ENCODE results near the gene SRM.
"Not testable (repeated sequence)": the region's sequence is repeated elsewhere in the genome, so short reads cannot be mapped to it uniquely, and the experiment has no call there.

SRM gene

DNA sequence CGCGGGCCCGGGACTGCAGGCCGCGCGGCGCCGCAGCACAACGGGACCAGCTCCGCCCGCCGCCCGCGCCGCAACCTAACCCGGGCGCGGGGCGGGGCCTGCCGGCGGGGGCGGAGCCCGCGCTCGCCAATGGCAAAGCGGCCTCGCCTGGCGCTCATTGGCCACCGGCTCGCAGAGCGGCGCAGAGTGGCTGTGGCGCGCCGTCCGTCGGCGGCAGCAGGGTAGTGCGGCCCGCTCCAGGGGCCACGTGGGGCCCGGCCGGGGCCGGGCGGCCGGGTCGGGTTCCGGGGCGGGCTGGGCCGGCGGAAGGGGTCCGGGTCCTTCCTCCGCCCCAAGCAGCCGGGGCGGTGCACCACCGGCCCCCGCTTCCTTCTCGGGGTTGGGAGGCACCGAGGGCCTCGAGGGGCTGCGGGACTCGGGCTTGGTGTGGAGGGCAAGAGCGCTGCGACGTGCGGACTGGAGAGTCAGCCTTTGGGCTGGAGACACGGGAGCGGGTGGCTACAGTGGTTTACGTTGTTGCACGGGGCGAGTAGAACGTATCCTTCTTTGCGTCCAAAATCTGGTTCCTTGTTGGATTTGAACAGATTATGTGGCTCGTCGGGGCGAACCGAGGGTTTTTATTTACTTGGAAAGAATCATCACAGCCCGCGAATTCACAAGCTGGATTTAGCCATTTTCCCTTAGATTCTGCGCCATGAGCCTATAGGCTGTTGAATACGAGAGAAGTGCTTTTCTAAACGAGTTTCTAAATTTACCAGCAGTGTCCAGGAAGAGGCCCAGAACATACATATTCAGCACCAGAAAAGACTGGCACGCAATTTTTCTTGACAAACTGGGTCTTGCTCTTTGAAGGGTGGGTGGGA lies at the start of gene SRM:
Gene SRM (minus strand): TSS at position 51 of the 863 bp plus-strand sequence. CDS start 75 bp downstream, outside the sequence.
- peak; percentile 83 for DNase-seq (ENCODE audit: low read depth)

DNA sequence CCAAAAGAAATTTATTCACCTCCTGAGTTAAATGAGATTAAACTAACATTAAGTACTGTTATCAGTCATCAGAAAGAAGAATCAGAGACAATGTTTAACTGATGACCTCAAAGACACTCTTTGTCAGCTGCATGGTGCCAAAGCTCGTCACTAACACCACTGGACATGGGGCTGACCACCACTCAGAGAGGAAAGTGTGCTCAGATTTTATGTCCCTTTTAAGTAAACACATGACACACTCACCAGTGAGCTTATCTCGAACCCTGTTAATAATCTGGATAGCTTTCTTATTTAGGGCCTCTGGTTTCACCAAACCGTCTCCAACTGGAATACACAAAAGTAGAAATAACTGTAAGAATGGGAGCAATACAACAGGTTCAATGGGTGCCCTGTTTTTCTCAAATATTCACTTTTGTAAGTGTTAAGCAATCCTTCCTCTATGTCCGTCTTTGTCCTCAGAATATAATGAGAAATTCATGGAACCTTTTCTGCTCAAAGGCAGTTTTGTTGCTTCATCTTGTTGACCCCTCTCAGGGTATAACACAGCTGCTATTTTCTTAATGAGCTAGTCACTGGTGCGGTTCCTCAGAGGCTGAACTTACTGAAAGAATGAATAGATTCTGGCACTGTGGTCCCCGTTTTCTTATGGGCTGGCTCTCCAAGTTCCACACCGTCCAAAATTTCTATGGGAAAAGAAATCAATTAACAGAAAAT lies 49.4 kb upstream of the SRM start:
- no peak for DNase-seq (ENCODE audit: low read depth)

DNA sequence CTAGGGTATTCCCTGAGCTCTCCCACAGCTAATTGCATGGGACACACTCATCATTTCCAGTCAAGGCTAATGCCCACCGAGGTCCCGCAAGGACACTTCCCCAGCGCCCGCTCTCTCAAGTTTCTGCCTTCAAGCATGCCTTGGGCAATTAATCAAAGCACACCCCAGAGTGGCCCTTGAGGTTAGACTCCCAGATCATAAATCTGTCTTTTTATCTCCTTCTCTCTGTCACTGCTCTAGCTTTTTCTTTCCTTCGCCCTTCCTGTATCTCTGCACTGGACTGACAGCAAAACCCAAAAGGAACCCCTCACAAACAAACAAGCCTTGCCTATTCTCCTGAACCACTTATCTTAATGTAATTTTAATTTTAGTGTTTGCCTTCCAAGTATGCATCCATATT lies 47.8 kb upstream of the SRM start:
- no peak for DNase-seq (ENCODE audit: low read depth)

- no peak for DNase-seq (ENCODE audit: low read depth)
These were observed 45.8 kb upstream of the SRM start for GRCh38 chr1:11105586-11105985.

GRCh38 chr1:11101347-11101746 lies 41.5 kb upstream of the SRM start:
- DNase-seq (ENCODE audit: low read depth) = no peak

GRCh38 chr1:11100806-11101205 lies 41.0 kb upstream of the SRM start:
- DNase-seq (ENCODE audit: low read depth) = not testable (repeated sequence)

- DNase-seq (ENCODE audit: low read depth) = no peak
These were observed 40.3 kb upstream of the SRM start for GRCh38 chr1:11100149-11100493.

- DNase-seq (ENCODE audit: low read depth) = peak; percentile 89
These were observed 39.7 kb upstream of the SRM start, which contains the start of gene EXOSC10 for GRCh38 chr1:11099310-11100148. Gene EXOSC10, minus strand, starts transcription at chr1:11099869. Its CDS starts 38 bp downstream, at chr1:11099831.

DNA sequence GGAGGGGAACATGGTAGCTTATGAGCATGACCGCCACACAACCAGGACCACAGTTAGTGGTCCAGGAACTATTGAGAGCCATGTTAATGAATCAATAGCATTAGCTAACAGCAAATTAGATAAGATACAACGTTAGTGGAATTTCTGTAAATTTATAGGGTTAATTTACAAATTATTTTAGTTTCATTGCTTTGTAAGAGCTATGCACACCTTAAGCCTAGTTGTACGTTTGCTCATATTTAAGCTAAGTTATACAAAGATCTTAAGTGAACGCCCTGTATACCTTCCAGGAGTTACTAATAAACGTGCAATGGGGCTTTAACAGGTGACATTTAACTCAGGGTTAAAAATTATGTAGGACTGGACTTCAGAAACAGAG lies 39.1 kb upstream of the SRM start:
- DNase-seq (ENCODE audit: low read depth) = no peak

- not testable (repeated sequence) for DNase-seq (ENCODE audit: low read depth)
These were observed 24.0 kb upstream of the SRM start for GRCh38 chr1:11083784-11084183.

DNA sequence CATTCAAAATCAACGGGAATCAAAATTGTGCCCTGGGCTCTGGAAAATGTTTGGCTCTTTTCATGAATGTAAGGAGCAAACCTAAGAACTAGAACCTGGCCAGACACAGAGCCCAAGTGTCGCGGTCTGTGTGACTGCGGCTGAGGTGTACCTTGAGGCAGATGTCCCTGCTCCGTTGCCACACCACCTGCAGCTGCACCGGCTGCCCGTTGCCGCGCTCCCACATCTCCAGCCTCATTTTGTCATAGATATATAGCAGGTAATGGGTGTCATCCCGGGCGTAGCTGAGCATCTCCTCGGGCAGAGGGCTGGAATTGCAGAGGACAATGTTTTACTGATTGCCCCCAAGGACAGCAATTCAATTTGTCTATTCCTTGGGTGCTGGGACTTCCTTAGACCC lies 21.1 kb upstream of the SRM start:
- DNase-seq (ENCODE audit: low read depth) = no peak

DNA sequence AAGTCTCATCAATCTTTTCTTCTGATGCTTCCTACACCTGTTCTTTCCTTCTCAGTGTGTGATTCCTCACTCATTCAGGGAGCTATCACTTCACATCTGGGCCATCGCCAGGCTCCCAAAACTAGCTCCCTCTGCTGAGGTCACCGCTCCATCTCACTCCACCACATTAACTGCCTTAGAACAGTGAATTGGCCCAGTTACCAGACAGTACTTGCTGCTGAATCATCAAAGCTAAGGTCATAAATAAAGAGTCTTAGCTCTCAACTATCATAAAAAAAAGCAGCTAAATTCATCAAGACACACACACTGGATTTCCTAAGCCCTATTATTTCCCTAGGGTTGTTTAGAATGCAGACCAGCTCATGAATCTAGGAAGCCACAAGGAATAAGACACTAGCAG lies 18.8 kb upstream of the SRM start:
- DNase-seq (ENCODE audit: low read depth) = no peak

GRCh38 chr1:11073398-11073797 lies 13.6 kb upstream of the SRM start:
- not testable (repeated sequence) for DNase-seq (ENCODE audit: low read depth)

- no peak for DNase-seq (ENCODE audit: low read depth)
These were observed 12.5 kb upstream of the SRM start for GRCh38 chr1:11072216-11072917.

DNA sequence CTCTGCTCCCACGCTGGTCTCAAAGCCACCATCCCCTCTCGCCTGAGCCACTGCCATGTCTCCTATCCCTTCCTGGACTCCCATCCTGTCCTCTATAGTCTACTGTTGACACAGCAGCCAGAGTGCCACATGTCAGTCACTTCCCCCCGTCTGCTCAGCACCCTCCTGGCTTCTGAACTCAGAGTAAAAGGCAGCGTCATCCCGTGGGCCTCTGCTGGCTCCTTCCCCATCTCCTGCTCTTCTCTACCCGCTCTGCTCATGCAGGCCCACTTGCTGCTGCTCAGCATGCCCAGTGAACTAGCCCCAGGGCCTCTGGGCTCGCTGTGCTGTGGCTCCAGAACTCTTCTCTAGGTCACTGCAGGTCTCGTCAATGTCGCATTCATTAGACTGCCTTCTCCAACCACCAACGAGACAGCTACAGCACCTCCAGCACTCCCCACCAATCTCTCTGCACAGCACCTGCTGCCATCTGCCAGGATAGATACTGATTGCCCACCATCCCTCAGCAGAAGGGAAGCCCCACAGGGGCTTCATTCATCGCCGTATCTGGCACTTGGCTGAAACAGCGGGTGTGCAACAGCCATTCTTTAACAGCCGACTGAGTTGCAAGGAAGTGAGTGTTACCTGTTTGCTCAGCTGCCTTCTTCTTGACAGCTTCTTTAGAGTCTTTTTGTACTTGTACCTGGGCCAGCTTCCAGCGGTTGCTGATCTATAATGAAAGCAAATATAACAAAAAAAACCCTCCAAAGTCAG lies 11.8 kb upstream of the SRM start:
- no peak for DNase-seq (ENCODE audit: low read depth)

GRCh38 chr1:11070876-11071275 lies 11.1 kb upstream of the SRM start:
- no peak for DNase-seq (ENCODE audit: low read depth)

DNA sequence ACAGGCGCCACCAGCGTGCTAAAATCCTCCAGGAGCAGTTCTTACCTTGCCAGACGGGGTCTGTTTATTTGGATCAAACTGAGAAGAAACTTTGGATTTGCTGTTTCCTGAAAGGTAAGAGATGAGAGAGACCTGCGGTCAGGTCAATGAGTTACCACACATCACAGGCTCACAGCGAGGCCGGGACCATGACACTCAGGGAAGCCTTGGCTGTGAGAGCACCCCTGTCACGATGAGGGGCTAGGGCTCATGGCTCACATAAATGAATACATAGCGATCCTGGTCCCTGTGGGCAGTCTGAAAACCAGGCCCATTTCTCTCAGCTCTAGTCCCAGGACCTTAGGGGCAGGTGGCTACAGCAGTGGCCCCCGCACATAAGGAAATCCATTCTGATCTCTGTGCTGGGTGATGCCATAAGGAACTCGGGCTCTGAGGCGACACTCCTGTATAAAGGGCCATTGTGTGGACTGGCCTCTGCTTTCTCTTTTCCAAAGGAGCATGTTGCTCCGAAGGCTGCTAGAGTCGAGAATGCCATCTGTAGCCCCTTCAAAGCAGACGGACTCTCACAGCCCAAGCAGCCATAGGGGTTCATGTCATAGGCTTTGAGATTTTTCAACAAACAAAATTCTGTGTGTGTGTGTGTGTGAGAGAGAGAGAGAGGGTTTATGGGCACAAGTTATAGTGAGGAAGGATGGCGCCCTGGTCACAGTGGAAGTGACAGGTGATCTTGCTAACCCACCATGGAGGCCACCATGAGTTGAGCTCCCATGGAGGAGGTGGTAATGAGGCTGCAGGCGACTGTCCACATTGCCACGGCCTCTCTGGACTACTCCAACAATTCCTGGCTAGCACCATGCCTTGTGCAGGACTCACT lies 9.0 kb upstream of the SRM start:
- DNase-seq (ENCODE audit: low read depth) = no peak

DNA sequence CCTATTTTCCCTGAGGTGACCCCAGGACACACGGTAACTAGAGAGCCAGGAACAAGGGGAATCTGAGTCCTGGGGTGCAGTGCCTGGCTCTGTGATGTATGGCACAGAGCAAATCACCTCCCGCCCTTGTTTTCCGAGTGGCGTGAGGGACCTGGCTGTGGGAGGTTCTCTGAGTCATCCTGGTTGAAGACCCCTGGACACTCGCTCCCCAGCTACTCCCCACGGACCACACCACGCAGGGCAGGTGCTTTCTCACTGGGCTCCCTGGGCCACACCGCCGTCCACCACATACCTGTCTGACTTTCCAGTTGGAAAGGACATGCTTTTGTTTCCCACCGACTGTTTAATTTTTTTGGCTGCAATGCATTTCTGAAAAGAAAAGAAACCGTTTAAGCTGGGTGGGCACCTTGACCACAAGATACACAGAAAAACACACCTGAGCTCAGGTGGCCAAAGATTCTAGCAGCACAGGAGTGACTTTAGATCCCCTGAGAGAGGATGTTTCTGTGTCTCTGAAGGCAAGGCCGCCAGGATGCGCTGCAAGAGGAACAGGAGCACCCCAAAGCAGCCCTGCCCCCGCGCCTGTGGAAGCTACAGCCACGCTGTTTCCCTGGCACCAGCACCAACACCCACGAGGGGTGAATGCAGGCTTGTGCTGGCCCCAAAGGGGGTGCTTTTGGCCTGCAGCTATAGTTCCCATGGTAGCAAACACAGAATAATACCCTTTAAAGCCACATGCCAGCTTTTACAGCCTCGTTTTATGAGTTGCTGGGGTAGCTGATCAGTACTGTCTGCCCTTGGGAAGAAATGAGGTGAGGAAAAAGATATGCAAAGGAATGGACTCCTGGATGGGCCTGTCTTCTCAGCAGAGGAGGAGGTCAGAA lies 8.1 kb upstream of the SRM start:
- DNase-seq (ENCODE audit: low read depth) = no peak

DNA sequence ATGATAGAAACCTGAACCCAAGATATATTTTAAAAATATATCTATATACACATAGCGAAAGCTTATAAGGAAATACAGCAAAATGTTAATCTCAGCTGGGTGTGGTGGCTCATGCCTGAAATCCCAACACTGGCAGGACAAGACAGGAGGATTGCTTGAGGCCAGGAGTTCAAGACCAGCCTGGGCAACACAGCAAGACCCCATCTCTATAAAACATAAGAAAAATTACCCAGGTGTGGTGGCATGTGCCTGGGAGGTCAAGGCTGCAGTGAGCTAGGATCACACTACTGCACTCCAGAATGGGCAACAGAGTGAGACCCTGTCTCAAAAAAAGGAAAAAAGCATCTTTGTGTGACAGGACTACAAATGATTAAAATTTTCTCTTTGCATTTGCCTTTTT lies 6.0 kb upstream of the SRM start:
- DNase-seq (ENCODE audit: low read depth) = no peak
